B cell (primary cell): ENCODE measurements around the gene AP5S1. TPM values are rescaled to one million over a fixed set of nuclear protein-coding genes. Genes with fewer than 3 reads are reported as not detected.

ENCODE experiments used
- ATAC-seq: fragments of 200-7000 bp; cut with Tn5 transposase; one replicate; pipeline ENCODE4 v1.10.0; 2021; ENCODE audit warnings: low read depth, mild to moderate bottlenecking, moderate number of reproducible peaks, moderate library complexity
- CTCF ChIA-PET: fragments of 350-600 bp; sonication (Branson Sonifier 250); formaldehyde crosslinking; loops from one replicate; lab custom pipeline; 2021; ENCODE audit warnings: antibody characterized with exemption, inconsistent platforms; lab: Charles Lee
- POLR2A ChIA-PET: fragments of 350-600 bp; sonication (Branson Sonifier 250); formaldehyde crosslinking; loops from one replicate; lab custom pipeline; 2021; ENCODE audit warnings: antibody characterized with exemption; lab: Charles Lee
- DNase-seq: peaks from one replicate; pipeline ENCODE4 v3.0.0; 2013
- H2AFZ ChIP-seq: 2 replicates; pipeline ENCODE4 v1.6.1; 2012; ENCODE audit warnings: mild to moderate bottlenecking, low read depth, low read length; ENCODE audit not compliant: insufficient read depth, poor library complexity, severe bottlenecking
- H3K27ac ChIP-seq, 2 donors: 1 replicate in 1 of 2; 2 replicates in 1 of 2; pipeline ENCODE4 v1.5.1; 2012 to 2013; ENCODE audit warnings: low read length in 2 of 2, mild to moderate bottlenecking in 2 of 2, moderate library complexity in 1 of 2
- H3K27me3 ChIP-seq, 4 experiments: fragments of 200-600 bp in 1 of 4; sonication (generic) in 1 of 4; replicated peaks in 1 of 4; 1 replicate in 2 of 4; 2 replicates in 2 of 4; pipeline versions ENCODE4 v1.6.1 to v1.7.0; 2013 to 2016; ENCODE audit warnings: low read length in 3 of 4, mild to moderate bottlenecking in 2 of 4, mixed read lengths in 1 of 4, moderate library complexity in 1 of 4; ENCODE audit not compliant: insufficient read depth in 4 of 4, control insufficient read depth in 3 of 4; ENCODE audit errors: control extremely low read depth in 1 of 4
- H3K36me3 ChIP-seq, 2 experiments: replicated peaks in 1 of 2; 1 replicate in 1 of 2; 2 replicates in 1 of 2; pipeline versions ENCODE4 v1.6.1 to v1.7.1; 2013; ENCODE audit warnings: low read length in 1 of 2; ENCODE audit not compliant: insufficient read depth in 2 of 2, control insufficient read depth in 1 of 2; ENCODE audit errors: control extremely low read depth in 1 of 2, extremely low read depth in 1 of 2
- H3K4me1 ChIP-seq, 2 donors: fragments of 200-600 bp in 1 of 2; sonication (generic) in 1 of 2; 1 replicate in 1 of 2; 2 replicates in 1 of 2; pipeline versions ENCODE4 v1.5.1 to v1.6.1; 2013 to 2017; ENCODE audit warnings: low read length in 2 of 2; ENCODE audit not compliant: control insufficient read depth in 2 of 2, insufficient read depth in 2 of 2
- H3K4me2 ChIP-seq: replicated peaks from 2 replicates; pipeline ENCODE3; 2012; ENCODE audit warnings: mild to moderate bottlenecking, low read depth, low read length; ENCODE audit not compliant: poor library complexity, severe bottlenecking
- H3K4me3 ChIP-seq, 5 experiments: fragments of 200-600 bp in 1 of 5; sonication (generic) in 1 of 5; 1 replicate in 3 of 5; 2 replicates in 2 of 5; pipeline versions ENCODE4 v1.5.1 to v1.7.0; 2011 to 2016; ENCODE audit warnings: low read length in 4 of 5, mild to moderate bottlenecking in 4 of 5, low read depth in 2 of 5, control low read depth in 1 of 5, moderate library complexity in 1 of 5; ENCODE audit not compliant: insufficient read depth in 1 of 5; ENCODE audit errors: control extremely low read depth in 1 of 5, extremely low read depth in 1 of 5
- H3K79me2 ChIP-seq: fragments of 200-600 bp; sonication (generic); one replicate; pipeline ENCODE4 v1.6.0; 2016; ENCODE audit warnings: low read length; ENCODE audit not compliant: control insufficient read depth, insufficient read depth
- H3K9ac ChIP-seq: fragments of 200-600 bp; sonication (generic); 2 replicates; pipeline ENCODE4 v1.6.1; 2017; ENCODE audit warnings: mild to moderate bottlenecking, low read length, moderate library complexity
- H3K9me3 ChIP-seq, 3 donors: one replicate each; pipeline versions ENCODE4 v1.6.1 to v1.7.1; 2013; ENCODE audit warnings: low read length in 2 of 3; ENCODE audit not compliant: control insufficient read depth in 2 of 3, insufficient read depth in 1 of 3; ENCODE audit errors: control extremely low read depth in 1 of 3
- H4K20me1 ChIP-seq: 2 replicates; pipeline ENCODE4 v1.6.0; 2012; ENCODE audit warnings: mild to moderate bottlenecking, low read length; ENCODE audit not compliant: insufficient read depth, control insufficient read depth, poor library complexity, severe bottlenecking
- H3K27ac Mint-ChIP-seq: one replicate; pipeline ENCODE4 v1.8.0; 2021; ENCODE audit warnings: mixed read lengths
- H3K27me3 Mint-ChIP-seq: one replicate; pipeline ENCODE4 v1.8.0; 2021; ENCODE audit warnings: mixed read lengths
- H3K4me1 Mint-ChIP-seq: one replicate; pipeline ENCODE4 v1.8.0; 2021; ENCODE audit warnings: mixed read lengths
- H3K4me3 Mint-ChIP-seq: one replicate; pipeline ENCODE4 v1.8.0; 2021; ENCODE audit warnings: mixed read lengths
- H3K9me3 Mint-ChIP-seq: one replicate; pipeline ENCODE4 v1.8.0; 2022; ENCODE audit warnings: mixed read lengths; ENCODE audit not compliant: insufficient read depth
- CTCF ChIP-seq: fragments of 200-600 bp; IDR thresholded peaks from one replicate; pipeline ENCODE4 v1.8.0; 2022; ENCODE audit warnings: antibody characterized with exemption, mild to moderate bottlenecking
- EZH2 ChIP-seq: IDR thresholded peaks from 2 replicates; pipeline ENCODE4 v1.6.1; 2012; ENCODE audit warnings: borderline replicate concordance, low read depth, mild to moderate bottlenecking, moderate library complexity, low read length; ENCODE audit not compliant: insufficient read depth, poor library complexity, severe bottlenecking
- WGBS: methylation state at CpG from one replicate; pipeline ENCODE4 v1.1.5; 2013; ENCODE audit warnings: missing lambda C conversion rate; ENCODE audit not compliant: insufficient coverage; 5-methylcytosine and 5-hydroxymethylcytosine counted together
- intact Hi-C: fragments of 100-400 bp; cut with micrococcal nuclease; formaldehyde crosslinking; loops from one replicate; pipeline ENCODE4 v1.10.0; 2022
- polyA plus RNA-seq: library from polyadenylated mRNA; depleted of rRNA; stranded (reverse); fragments of >200 nt; gene quantifications from 2 replicates; pipeline ENCODE4 v1.2.3, GENCODE V29; 2012
- total RNA-seq, 2 donors: library from RNA; stranded (reverse); fragments of 120-200 nt in 1 of 2; gene quantifications; 1 replicate in 1 of 2; 2 replicates in 1 of 2; pipeline versions ENCODE4 v1.2.3 to v1.2.4, GENCODE V29; 2013 to 2022

Gene AP5S1
- total and polyA plus RNA-seq, 2 donors (not counting 1 experiment from before 2014, with no cell fraction given), result 9.2 to 12.6 TPM

GRCh38 chr20:3787324-3788014, 32.9 kb upstream of the AP5S1 start:
- DNase-seq (no peak), ATAC-seq (no peak)
- Histone ChIP-seq H3K4me1 (peaks cover 8 to 18% of the 10 kb centered on the region in 2 donors), H3K27ac (no peak overlapping the region), H3K9ac (peak overlapping the region; percentile 50), H3K4me3 (peak overlapping the region; percentile 32 to 62 (median 52)), H2AFZ (peak overlapping the region; percentile 48), H3K4me2 (peak overlapping the region; percentile 72), H3K9me3 (peaks cover 0 to 3% (median 0%) of the 10 kb centered on the region in 3 donors), H3K27me3 (no peaks in the 10 kb centered on the region), H3K79me2 (no peaks in the 10 kb centered on the region), H4K20me1 (peaks cover 23% of the 10 kb centered on the region), H3K36me3 (peaks cover 0 to 2% of the 10 kb centered on the region in 2 experiments)
- H3K9me3 Mint-ChIP-seq, result no peaks in the 10 kb centered on the region
- ChIA-PET CTCF (interaction anchor here (0.5 to 6.4 kb wide), 11 partner anchors 9 to 297 kb away, joined by 3 to 84 read pairs (median 5); partner anchors contain the start of genes ADISSP, AP5S1, CDC25B and MAVS), POLR2A (interaction anchor here (0.7 to 3.2 kb wide), 4 partner anchors 8 to 658 kb away, joined by 5 to 17 read pairs (median 9); partner anchors contain the start of genes ADISSP, AP5S1 and CDC25B)
- no peak for TF ChIP-seq CTCF
- TF ChIP-seq EZH2, result no peak
- no peaks in the 10 kb centered on the region for H3K27me3 Mint-ChIP-seq
- H3K27ac Mint-ChIP-seq, result peak overlapping the region; percentile 60
- H3K4me1 Mint-ChIP-seq, result peaks cover 29% of the 10 kb centered on the region
- H3K4me3 Mint-ChIP-seq, result peak overlapping the region; percentile 74
- intact Hi-C loops, result loop anchor here (1.0 to 2.0 kb wide), 5 partner anchors 8 to 297 kb away; partner anchors contain the start of genes MAVS and PANK2
- WGBS, result 98% methylated on average over 4 of the region's 5 CpGs

GRCh38 chr20:3788685-3789155, 31.6 kb upstream of the AP5S1 start:
- H3K4me2 ChIP-seq, result no peak overlapping the region
- ChIA-PET CTCF (interaction anchor here (0.7 to 6.4 kb wide), 7 partner anchors 11 to 344 kb away, joined by 3 to 84 read pairs (median 4); partner anchors contain the start of gene AP5S1), POLR2A (interaction anchor here (0.9 to 3.1 kb wide), 2 partner anchors 30 to 32 kb away, joined by 3 to 10 read pairs; partner anchors contain the start of gene AP5S1)
- no peaks in the 10 kb centered on the region for H3K27me3 ChIP-seq
- no peak overlapping the region for H2AFZ ChIP-seq
- peaks cover 20% of the 10 kb centered on the region for H4K20me1 ChIP-seq
- Mint-ChIP-seq H3K9me3 (no peaks in the 10 kb centered on the region), H3K27me3 (no peaks in the 10 kb centered on the region), H3K4me1 (peaks cover 24% of the 10 kb centered on the region), H3K4me3 (no peak overlapping the region), H3K27ac (peak overlapping the region; percentile 42)
- no peaks in the 10 kb centered on the region for H3K79me2 ChIP-seq
- intact Hi-C loops, result no loop called here
- H3K36me3 ChIP-seq, result peaks cover 0 to 2% of the 10 kb centered on the region in 2 experiments
- peaks cover 8 to 18% of the 10 kb centered on the region in 2 donors for H3K4me1 ChIP-seq
- H3K4me3 ChIP-seq, result no peak overlapping the region
- ATAC-seq (no peak), DNase-seq (no peak)
- WGBS, result 80% methylated on average over 4 of the region's 4 CpGs
- H3K9me3 ChIP-seq, result peaks cover 0 to 3% (median 0%) of the 10 kb centered on the region in 3 donors
- no peak overlapping the region for H3K27ac ChIP-seq
- TF ChIP-seq CTCF (no peak), EZH2 (no peak)
- no peak overlapping the region for H3K9ac ChIP-seq
